GM21381 (cell line): ENCODE results near the gene MTMR2.
"Not testable (repeated sequence)": the region's sequence is repeated elsewhere in the genome, so short reads cannot be mapped to it uniquely, and the experiment has no call there.

Experiments used
- ATAC-seq: cut with Tn5 transposase; IDR thresholded peaks from one replicate; pipeline ENCODE4 v1.9.1; 2021; ENCODE audit warnings: mild to moderate bottlenecking, moderate library complexity; ENCODE audit not compliant: unreplicated experiment

Gene MTMR2

GRCh38 chr11:95888439-95888838 is 35.5 kb downstream of the MTMR2 start:
- no peak for ATAC-seq

GRCh38 chr11:95886462-95886861 is 37.4 kb downstream of the MTMR2 start:
- ATAC-seq = no peak

DNA sequence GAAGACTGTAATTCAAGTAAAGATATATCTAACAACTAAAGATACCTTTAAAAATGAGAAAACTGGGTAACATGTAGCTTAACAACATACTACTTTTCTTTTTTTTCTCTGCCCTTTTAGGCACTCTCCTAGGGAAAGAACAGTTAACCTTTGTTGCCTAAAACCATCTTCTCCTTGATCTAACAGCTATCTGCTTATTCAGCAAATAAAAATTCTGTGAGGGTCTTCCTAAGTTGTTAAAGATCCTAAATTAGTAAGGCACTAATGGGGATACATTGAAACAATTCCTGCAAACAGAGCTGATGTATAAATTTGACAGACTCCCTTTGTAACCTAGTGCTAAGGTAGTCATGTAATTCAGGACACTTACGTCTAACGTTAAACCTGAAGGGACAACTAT is 39.1 kb downstream of the MTMR2 start:
- no peak for ATAC-seq

GRCh38 chr11:95884376-95884775 is 39.5 kb downstream of the MTMR2 start:
- ATAC-seq = no peak

- ATAC-seq = no peak
These were observed 40.5 kb downstream of the MTMR2 start for GRCh38 chr11:95883381-95883780.

DNA sequence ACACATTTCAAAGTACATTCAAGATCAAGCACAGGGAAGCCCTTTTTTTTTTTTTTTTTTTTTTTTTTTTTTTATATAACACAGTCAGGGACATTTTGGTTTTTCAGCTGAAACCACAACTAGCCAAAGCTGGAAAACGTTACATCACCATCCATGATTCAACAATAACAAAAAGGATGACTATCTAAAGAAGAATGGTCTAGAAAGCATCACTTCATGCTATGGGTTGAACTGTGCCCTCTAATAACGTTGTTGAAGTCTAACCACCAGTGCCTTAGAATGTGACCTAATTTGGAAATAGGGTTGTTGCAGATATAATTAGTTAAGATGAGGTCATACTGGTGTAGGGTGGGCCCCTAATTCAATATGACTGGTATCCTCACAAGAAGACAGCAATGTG is 46.6 kb downstream of the MTMR2 start:
- no peak for ATAC-seq

DNA sequence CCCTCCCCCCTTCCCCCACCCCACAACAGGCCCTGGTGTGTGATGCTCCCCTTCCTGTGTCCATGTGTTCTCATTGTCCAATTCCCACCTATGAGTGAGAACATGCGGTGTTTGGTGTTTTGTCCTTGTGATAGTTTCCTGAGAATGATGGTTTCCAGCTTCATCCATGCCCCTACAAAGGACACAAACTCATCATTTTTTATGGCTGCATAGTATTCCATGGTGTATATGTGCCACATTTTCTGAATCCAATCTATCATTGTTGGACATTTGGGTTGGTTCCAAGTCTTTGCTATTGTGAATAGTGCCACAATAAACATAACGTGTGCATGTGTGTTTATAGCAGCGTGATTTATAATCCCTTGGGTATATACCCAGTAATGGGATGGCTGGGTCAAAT is 53.0 kb downstream of the MTMR2 start:
- ATAC-seq = not testable (repeated sequence)

GRCh38 chr11:95867105-95867504 is 56.8 kb downstream of the MTMR2 start:
- no peak for ATAC-seq

GRCh38 chr11:95863486-95864140 is 60.3 kb downstream of the MTMR2 start:
- no peak for ATAC-seq

DNA sequence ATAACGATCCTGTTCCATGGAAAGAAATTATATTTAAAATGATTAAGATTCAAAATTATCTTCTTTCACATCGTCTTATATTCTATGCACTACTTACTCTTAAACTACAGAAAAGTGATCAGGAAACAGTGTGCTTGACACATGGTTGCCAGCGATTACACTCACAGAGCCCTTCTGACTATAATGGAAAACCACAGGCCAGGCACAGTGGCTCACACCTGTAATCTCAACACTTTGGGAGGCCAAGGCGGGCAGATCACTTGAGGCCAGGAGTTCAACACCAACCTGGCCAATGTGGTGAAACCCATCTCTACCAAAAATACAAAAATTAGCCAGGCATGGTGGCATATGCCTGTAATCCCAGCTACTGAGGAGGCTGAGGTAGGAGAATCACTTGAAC is 63.9 kb downstream of the MTMR2 start:
- not testable (repeated sequence) for ATAC-seq

- ATAC-seq = not testable (repeated sequence)
These were observed 69.5 kb downstream of the MTMR2 start for GRCh38 chr11:95854362-95854761.

- ATAC-seq = no peak
These were observed 70.0 kb downstream of the MTMR2 start for GRCh38 chr11:95853862-95854261.

DNA sequence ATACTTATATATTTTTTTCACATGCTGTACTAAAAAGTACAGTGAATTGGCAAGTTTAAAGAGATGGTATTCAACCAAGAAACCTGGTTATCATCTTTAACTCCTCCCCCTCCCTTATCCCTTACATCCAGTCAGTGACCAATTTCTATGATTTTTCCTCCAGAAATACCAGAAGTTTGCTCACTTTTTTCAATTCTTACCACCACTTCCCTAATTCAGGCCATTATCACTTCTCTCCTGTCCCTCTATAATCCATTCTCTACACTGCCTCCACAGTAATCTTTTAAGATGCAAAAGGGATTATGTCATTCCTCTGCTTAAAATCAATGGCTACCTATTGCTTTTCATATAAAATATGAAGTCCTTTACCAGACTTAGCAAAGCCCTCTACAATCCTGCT is 70.8 kb downstream of the MTMR2 start:
- ATAC-seq = no peak

DNA sequence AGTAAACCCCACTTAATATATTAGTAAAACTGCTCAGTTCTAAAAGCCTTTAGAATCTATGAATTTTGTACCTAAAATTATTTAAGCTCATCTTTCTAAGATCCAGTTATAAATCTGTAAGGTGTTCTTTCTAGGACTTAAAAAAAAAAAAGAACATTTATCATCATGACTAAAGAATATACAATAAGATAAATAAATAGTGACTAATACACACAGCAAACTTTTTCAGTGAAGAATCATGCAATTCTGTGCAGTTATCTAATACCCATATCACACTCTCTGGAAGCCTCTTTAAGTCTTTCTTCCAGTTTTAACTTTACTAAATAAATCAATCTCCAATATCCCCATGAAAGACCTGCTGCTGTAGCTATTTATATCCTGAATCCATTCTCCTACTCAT is 73.8 kb downstream of the MTMR2 start:
- no peak for ATAC-seq

- peak; percentile 62 for ATAC-seq
These were observed 74.7 kb downstream of the MTMR2 start for GRCh38 chr11:95849087-95849825.

GRCh38 chr11:95845167-95845566 is 78.7 kb downstream of the MTMR2 start:
- no peak for ATAC-seq

DNA sequence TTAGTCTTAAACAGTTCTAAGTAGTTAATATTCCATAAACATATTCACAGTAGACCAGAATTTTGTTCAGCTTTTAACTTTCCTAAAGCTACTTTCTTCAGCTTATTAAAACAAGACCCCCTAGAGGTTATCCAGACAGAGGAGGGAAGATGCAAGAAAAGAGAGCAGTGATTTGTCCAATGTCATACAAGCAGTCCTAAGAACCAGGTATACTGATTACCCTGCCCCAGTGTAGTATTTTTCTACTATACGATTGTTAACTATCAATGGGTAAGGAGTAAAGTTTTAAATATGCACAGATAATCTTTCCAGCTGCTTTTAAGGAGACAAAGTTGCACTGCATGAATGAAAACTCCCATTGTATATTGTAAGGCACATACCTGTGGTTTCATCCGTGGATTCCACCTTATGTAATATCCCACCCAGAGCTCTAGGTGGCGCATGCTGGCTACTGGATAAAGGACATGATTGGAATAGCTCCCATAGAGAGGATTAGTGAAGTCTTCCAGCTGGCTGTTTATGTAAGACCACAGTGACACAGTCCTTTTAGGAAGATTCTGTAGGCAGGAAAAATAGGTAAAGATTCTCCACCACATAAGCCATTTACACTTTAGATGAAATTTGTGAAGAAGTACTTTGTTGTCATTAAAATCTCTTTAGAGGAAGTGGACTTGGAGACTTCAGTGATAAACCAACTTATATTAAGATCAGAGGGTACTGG is 88.0 kb downstream of the MTMR2 start:
- ATAC-seq = peak; percentile 90

DNA sequence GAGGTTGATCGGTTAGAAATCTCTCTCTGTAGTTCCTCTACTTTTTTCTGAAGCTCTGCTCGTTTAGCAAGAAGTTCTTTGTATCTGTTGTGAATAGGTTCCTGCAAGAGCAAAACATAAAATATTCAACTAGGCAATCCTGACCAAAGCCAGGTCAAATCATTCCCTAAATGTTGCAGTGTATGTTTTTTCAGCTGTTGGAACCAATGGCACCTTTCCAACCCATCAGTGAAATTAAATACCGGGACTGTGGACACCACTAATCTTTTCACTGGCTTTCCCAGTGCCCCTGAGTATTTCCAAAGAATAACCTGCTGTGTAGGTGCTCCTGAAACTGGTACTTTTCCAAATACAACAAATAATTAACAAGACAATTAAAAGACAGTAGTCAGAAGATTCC is 88.6 kb downstream of the MTMR2 start:
- ATAC-seq = no peak

GRCh38 chr11:95833378-95833777 is 90.5 kb downstream of the MTMR2 start:
- no peak for ATAC-seq

- no peak for ATAC-seq
These were observed 91.1 kb downstream of the MTMR2 start for GRCh38 chr11:95832763-95833162.

GRCh38 chr11:95831198-95831883 is 92.6 kb downstream of the MTMR2 start:
- ATAC-seq = no peak
